Liver (tissue), 3 donors: ENCODE measurements around the gene GHRHR.

ENCODE experiments used
- ATF3 ChIP-seq: IDR thresholded peaks from 2 replicates; pipeline ENCODE4 v1.6.1; 2016; ENCODE audit warnings: antibody characterized with exemption
- CTCF ChIP-seq: fragments of 150-350 bp; IDR thresholded peaks from 2 replicates; pipeline ENCODE4 v1.5.1; 2017; ENCODE audit warnings: improper control_type of control experiment, low read depth, low read length; ENCODE audit not compliant: missing input control
- EGR1 ChIP-seq, 2 donors: IDR thresholded peaks; 2 replicates each; pipeline ENCODE4 v1.6.1; 2016 to 2018; ENCODE audit warnings: antibody characterized with exemption in 2 of 2, low read depth in 2 of 2
- FOXA1 ChIP-seq: IDR thresholded peaks from 2 replicates; pipeline ENCODE4 v1.6.1; 2016; ENCODE audit warnings: antibody characterized with exemption
- GABPA ChIP-seq, 2 donors: IDR thresholded peaks in 1 of 2; conservative IDR thresholded peaks in 1 of 2; 2 replicates each; pipeline ENCODE4 v1.6.1; 2016; ENCODE audit warnings: antibody characterized with exemption in 2 of 2, mild to moderate bottlenecking in 1 of 2, moderate library complexity in 1 of 2
- HNF4G ChIP-seq: IDR thresholded peaks from 2 replicates; pipeline ENCODE4 v1.6.1; 2016; ENCODE audit warnings: antibody characterized with exemption
- JUND ChIP-seq, 2 donors: IDR thresholded peaks; 2 replicates each; pipeline ENCODE4 v1.6.1; 2016; ENCODE audit warnings: antibody characterized with exemption in 2 of 2
- MAX ChIP-seq: IDR thresholded peaks from 2 replicates; pipeline ENCODE4 v1.6.1; 2016; ENCODE audit warnings: antibody characterized with exemption
- RAD21 ChIP-seq, 2 donors: IDR thresholded peaks; 2 replicates each; pipeline ENCODE4 v1.6.1; 2016; ENCODE audit warnings: antibody characterized with exemption in 2 of 2, mild to moderate bottlenecking in 2 of 2
- REST ChIP-seq: IDR thresholded peaks from 2 replicates; pipeline ENCODE4 v1.6.1; 2016; ENCODE audit warnings: antibody characterized with exemption, mild to moderate bottlenecking
- SP1 ChIP-seq: IDR thresholded peaks from 2 replicates; pipeline ENCODE4 v1.6.1; 2018; ENCODE audit warnings: antibody characterized with exemption, mild to moderate bottlenecking
- TAF1 ChIP-seq: conservative IDR thresholded peaks from 2 replicates; pipeline ENCODE4 v1.6.1; 2016; ENCODE audit warnings: antibody characterized with exemption, mild to moderate bottlenecking
- YY1 ChIP-seq: IDR thresholded peaks from 2 replicates; pipeline ENCODE4 v1.6.1; 2016; ENCODE audit warnings: antibody characterized with exemption, mild to moderate bottlenecking
- ZBTB33 ChIP-seq: IDR thresholded peaks from 2 replicates; pipeline ENCODE4 v1.6.1; 2016; ENCODE audit warnings: antibody characterized with exemption
- donor health status: healthy.
- donor health status: healthy.

- no peak for TF ChIP-seq CTCF
- no peak for TF ChIP-seq JUND (IDR thresholded peaks at IDR 0.05)
- no peak for TF ChIP-seq YY1
- no peak for TF ChIP-seq RAD21 (IDR thresholded peaks at IDR 0.05)
- no peak for TF ChIP-seq TAF1
- TF ChIP-seq MAX = no peak
- no peak for TF ChIP-seq ATF3
- no peak for TF ChIP-seq EGR1 (IDR thresholded peaks at IDR 0.05; ENCODE audit: low read depth in 2 of 2)
- TF ChIP-seq GABPA (IDR thresholded peaks at IDR 0.05 in 1 of 2, conservative IDR thresholded peaks at IDR 0.05 in 1 of 2) = no peak
- no peak for TF ChIP-seq REST
- no peak for TF ChIP-seq ZBTB33
- no peak for TF ChIP-seq SP1
- no peak for TF ChIP-seq HNF4G
- TF ChIP-seq FOXA1 = no peak
These were observed 64.3 kb downstream of the GHRHR start for GRCh38 chr7:31028006-31028405.
